Activated CD4-positive, alpha-beta T cell treated with anti-CD3 and anti-CD28 coated beads for 36 hours (primary cell): ENCODE results near the gene PCDH11Y. TPM values are rescaled to one million over a fixed set of nuclear protein-coding genes. Genes with fewer than 3 reads are reported as not detected.
"Not testable (repeated sequence)": the region's sequence is repeated elsewhere in the genome, so short reads cannot be mapped to it uniquely, and the experiment has no call there.

Source experiments
- ATAC-seq: fragments of 200-7000 bp; cut with Tn5 transposase; one replicate; pipeline ENCODE4 v1.10.0; 2021; ENCODE audit warnings: mild to moderate bottlenecking, moderate library complexity
- CTCF ChIA-PET: fragments of 350-600 bp; sonication (Branson Sonifier 250); formaldehyde crosslinking; loops from one replicate; lab custom pipeline; 2021; ENCODE audit warnings: antibody characterized with exemption; lab: Charles Lee
- POLR2A ChIA-PET: fragments of 350-600 bp; sonication (Branson Sonifier 250); formaldehyde crosslinking; loops from one replicate; lab custom pipeline; 2021; ENCODE audit warnings: antibody characterized with exemption, inconsistent platforms; lab: Charles Lee
- DNase-seq: peaks from one replicate; pipeline ENCODE4 v3.0.0-alpha.2; 2020
- H3K27ac Mint-ChIP-seq: one replicate; pipeline ENCODE4 v1.8.0; 2021; ENCODE audit warnings: mixed read lengths
- H3K27me3 Mint-ChIP-seq: one replicate; pipeline ENCODE4 v1.8.0; 2021; ENCODE audit warnings: mixed read lengths
- H3K36me3 Mint-ChIP-seq: one replicate; pipeline ENCODE4 v1.8.0; 2021; ENCODE audit warnings: low read depth, mixed read lengths
- H3K4me1 Mint-ChIP-seq: one replicate; pipeline ENCODE4 v1.8.0; 2021; ENCODE audit warnings: mixed read lengths
- H3K4me3 Mint-ChIP-seq: one replicate; pipeline ENCODE4 v1.8.0; 2021; ENCODE audit warnings: mild to moderate bottlenecking, moderate library complexity, mixed read lengths
- H3K9me3 Mint-ChIP-seq: one replicate; pipeline ENCODE4 v1.8.0; 2021; ENCODE audit warnings: low read depth, mixed read lengths
- intact Hi-C, 2 experiments: fragments of 100-400 bp; cut with DNase I in 1 of 2; cut with micrococcal nuclease in 1 of 2; formaldehyde crosslinking; loops; one replicate each; pipeline versions ENCODE4 v1.14.2 to v1.15.1; 2022 to 2024; cut with DNase I, micrococcal nuclease
- total RNA-seq, 2 experiments: library from RNA; stranded (reverse); gene quantifications; one replicate each; pipeline ENCODE4 v1.2.3, GENCODE V29; 2021

Gene PCDH11Y
- total RNA-seq, 2 experiments from 2014 or later = not detected

GRCh38 chrY:5342220-5342619, 342.1 kb downstream of the PCDH11Y start:
- ATAC-seq, H3K4me1 Mint-ChIP-seq, intact Hi-C loops, POLR2A ChIA-PET, H3K27me3 Mint-ChIP-seq, H3K9me3 Mint-ChIP-seq, H3K4me3 Mint-ChIP-seq, H3K27ac Mint-ChIP-seq, CTCF ChIA-PET, DNase-seq, H3K36me3 Mint-ChIP-seq: not testable (repeated sequence)

- ATAC-seq, H3K4me1 Mint-ChIP-seq, H3K4me3 Mint-ChIP-seq, H3K36me3 Mint-ChIP-seq, DNase-seq, H3K27ac Mint-ChIP-seq, H3K9me3 Mint-ChIP-seq, CTCF ChIA-PET, POLR2A ChIA-PET, intact Hi-C loops, H3K27me3 Mint-ChIP-seq: not testable (repeated sequence)
Measured at GRCh38 chrY:5543705-5544104, 543.6 kb downstream of the PCDH11Y start.

- DNase-seq, H3K4me1 Mint-ChIP-seq, POLR2A ChIA-PET, H3K27me3 Mint-ChIP-seq, ATAC-seq, H3K4me3 Mint-ChIP-seq, H3K27ac Mint-ChIP-seq, H3K36me3 Mint-ChIP-seq, intact Hi-C loops, H3K9me3 Mint-ChIP-seq, CTCF ChIA-PET: not testable (repeated sequence)
Measured at GRCh38 chrY:5638589-5638988, 638.5 kb downstream of the PCDH11Y start.

GRCh38 chrY:5679265-5679664, 679.2 kb downstream of the PCDH11Y start:
- POLR2A ChIA-PET, H3K27ac Mint-ChIP-seq, H3K36me3 Mint-ChIP-seq, H3K27me3 Mint-ChIP-seq, H3K4me3 Mint-ChIP-seq, DNase-seq, H3K4me1 Mint-ChIP-seq, H3K9me3 Mint-ChIP-seq, ATAC-seq, CTCF ChIA-PET, intact Hi-C loops: not testable (repeated sequence)

- CTCF ChIA-PET, H3K9me3 Mint-ChIP-seq, H3K27ac Mint-ChIP-seq, H3K4me3 Mint-ChIP-seq, POLR2A ChIA-PET, H3K27me3 Mint-ChIP-seq, H3K36me3 Mint-ChIP-seq, DNase-seq, ATAC-seq, H3K4me1 Mint-ChIP-seq, intact Hi-C loops: not testable (repeated sequence)
Measured at GRCh38 chrY:5708727-5709126, 708.6 kb downstream of the PCDH11Y start.

- H3K27ac Mint-ChIP-seq, H3K4me1 Mint-ChIP-seq, H3K9me3 Mint-ChIP-seq, DNase-seq, ATAC-seq, intact Hi-C loops, H3K27me3 Mint-ChIP-seq, H3K4me3 Mint-ChIP-seq, H3K36me3 Mint-ChIP-seq, POLR2A ChIA-PET, CTCF ChIA-PET: not testable (repeated sequence)
Measured at GRCh38 chrY:5709788-5710381, 709.8 kb downstream of the PCDH11Y start.

- DNase-seq, ATAC-seq, CTCF ChIA-PET, H3K9me3 Mint-ChIP-seq, POLR2A ChIA-PET, H3K27me3 Mint-ChIP-seq, H3K4me1 Mint-ChIP-seq, H3K27ac Mint-ChIP-seq, H3K36me3 Mint-ChIP-seq, intact Hi-C loops, H3K4me3 Mint-ChIP-seq: not testable (repeated sequence)
Measured at GRCh38 chrY:5761403-5761802, 761.3 kb downstream of the PCDH11Y start.

- H3K36me3 Mint-ChIP-seq, POLR2A ChIA-PET, H3K4me1 Mint-ChIP-seq, H3K4me3 Mint-ChIP-seq, CTCF ChIA-PET, H3K9me3 Mint-ChIP-seq, H3K27me3 Mint-ChIP-seq, ATAC-seq, H3K27ac Mint-ChIP-seq, DNase-seq, intact Hi-C loops: not testable (repeated sequence)
Measured at GRCh38 chrY:5776485-5776884, 776.4 kb downstream of the PCDH11Y start.
